HG02884 (cell line): ENCODE results near the gene ICE2.

ENCODE experiments used
- ATAC-seq: cut with Tn5 transposase; IDR thresholded peaks from one replicate; pipeline ENCODE4 v1.9.1; 2021; ENCODE audit warnings: mild to moderate bottlenecking, moderate library complexity; ENCODE audit not compliant: unreplicated experiment

Gene ICE2

DNA sequence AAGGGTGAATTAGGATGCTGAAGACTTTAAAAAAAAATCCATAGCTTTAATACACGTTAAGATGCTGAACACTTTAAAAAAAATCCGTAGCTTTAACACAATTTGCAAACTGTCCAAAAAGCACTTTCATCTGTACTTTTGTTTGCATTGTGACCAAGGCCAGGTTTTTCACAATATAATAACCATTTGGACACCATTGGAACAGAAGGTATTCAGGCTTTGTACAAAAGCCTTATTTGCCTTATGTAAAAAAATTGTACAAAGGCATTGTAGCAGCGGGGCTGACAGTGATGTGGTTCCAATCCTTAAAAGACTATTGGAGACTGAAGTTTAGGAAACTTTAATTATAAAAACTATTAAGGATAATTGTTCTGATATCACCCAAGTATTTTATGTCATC, 15.2 kb upstream of the ICE2 start:
- no peak for ATAC-seq

DNA sequence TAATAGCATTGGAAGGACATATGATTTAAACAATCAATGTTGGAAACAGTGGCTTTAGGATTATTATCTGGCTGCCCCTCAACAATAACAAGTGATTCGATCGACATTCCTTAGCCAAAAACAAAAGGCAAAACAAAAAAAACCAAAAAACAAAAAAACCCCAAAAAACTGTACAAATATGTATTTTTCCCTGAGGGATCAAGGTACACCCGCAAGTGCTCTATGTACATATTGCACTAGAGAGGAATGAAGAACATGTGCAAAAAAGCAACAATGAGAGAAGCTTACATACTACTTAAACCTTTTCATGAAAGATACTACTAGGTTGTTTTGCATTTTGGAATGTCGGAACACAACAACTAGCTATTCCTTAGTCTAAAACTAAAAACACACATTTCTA, 14.2 kb upstream of the ICE2 start:
- no peak for ATAC-seq

DNA sequence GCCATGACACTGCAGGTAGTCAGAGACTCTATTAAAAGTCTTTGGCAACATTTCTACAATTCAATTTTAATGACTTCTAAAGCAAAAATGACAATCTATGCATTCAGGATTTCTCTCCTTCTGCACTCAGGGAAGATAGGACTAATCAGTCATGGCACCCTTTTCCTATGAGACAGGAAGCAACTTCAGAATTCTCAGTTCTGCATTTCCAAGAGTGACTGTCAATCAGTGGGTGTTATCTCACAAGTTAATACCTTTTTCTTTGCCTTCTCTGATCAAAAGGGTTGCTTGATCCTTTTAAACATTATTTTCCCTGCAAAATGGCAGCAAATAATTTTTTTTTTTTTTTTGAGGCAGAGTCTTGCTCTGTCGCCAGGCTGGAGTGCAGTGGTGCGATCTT, 7.8 kb upstream of the ICE2 start:
- ATAC-seq = no peak

DNA sequence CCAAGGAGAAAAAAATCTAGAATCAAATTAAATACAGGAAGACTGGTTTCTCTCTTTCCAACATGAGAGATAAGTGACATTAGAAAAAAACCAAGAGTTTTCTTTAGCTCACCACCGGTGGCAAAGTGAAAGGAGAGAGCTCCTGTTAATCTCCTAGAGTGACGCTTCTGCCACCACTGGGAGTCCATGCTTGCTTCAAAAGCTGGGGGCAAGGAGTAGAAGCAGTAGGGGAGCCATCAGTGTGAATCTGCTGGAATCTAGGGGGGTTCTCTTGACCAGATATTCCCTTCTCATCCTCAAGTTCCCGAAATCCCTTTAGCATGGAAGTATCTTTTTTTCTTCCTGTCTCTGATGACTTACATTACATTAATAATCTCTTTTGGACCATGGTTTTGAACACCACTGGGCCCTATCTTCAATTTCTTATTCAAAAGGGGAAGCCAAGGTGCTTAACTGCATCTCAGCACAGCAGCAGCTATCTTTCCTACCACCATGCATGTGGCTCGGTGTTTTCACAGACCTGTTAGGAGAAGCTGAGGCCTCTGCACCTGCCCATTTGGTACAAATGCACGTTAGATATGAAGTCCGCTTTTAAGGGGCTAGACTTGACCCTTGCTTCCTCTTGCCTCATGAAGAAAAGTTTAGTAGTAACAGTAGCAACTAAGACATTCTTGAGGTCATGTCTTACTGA, 6.6 kb upstream of the ICE2 start:
- no peak for ATAC-seq

DNA sequence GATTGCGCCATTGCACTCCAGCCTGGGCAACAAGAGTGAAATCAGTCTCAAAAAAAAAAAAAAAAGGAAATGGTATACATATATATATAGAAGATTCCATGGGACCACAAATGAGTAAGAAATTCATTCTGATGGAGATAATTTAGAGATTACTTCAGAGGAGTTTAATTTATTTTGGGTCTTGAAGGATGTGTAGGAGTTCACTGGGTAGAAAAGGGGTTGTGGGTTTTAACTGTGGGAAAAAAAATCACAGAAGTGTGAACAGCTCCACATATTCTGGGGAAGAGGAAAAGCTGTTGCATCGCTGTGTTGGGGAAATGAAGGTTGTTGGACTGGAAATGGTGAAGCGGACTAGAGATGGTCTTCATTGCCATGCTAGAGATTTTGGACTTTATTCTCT, 4.1 kb upstream of the ICE2 start:
- no peak for ATAC-seq

DNA sequence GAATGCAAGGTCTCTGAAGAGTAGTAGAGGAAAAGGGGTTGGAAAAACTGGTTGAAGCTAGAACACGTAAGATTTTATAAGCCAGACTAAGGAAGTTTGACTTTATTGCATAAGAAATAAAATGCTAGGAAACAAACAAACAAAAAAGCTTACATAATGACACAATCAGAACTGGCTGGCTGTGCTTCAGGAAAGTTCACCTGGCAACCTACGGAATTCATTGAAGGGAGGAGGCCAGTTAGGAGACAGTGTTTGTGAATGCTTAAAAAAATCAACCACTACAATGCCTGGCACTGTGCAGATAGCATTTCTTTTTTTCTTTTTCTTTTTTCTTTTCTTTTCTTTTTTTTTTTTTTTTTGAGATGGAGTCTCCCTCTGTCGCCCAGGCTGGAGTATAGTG, 1.9 kb upstream of the ICE2 start:
- ATAC-seq = no peak

DNA sequence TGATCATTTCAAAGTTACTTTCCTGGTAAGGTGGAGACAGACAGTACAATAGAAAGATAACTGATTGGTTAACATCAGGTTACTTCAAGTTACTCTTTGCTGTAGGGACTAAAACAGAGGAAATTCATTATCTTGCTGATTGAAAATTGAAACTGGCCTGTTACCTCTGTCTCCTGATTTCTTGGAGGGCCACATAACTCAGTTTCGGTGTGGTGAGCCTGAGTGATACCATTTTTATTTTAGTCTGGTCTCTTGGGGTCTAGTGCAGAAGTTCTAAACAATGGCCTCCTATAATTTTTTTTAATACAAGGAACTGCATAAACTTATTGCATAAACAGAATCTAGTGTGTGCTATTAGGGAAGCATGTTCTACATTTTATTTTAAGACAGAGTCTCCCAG, 1.2 kb upstream of the ICE2 start:
- no peak for ATAC-seq

DNA sequence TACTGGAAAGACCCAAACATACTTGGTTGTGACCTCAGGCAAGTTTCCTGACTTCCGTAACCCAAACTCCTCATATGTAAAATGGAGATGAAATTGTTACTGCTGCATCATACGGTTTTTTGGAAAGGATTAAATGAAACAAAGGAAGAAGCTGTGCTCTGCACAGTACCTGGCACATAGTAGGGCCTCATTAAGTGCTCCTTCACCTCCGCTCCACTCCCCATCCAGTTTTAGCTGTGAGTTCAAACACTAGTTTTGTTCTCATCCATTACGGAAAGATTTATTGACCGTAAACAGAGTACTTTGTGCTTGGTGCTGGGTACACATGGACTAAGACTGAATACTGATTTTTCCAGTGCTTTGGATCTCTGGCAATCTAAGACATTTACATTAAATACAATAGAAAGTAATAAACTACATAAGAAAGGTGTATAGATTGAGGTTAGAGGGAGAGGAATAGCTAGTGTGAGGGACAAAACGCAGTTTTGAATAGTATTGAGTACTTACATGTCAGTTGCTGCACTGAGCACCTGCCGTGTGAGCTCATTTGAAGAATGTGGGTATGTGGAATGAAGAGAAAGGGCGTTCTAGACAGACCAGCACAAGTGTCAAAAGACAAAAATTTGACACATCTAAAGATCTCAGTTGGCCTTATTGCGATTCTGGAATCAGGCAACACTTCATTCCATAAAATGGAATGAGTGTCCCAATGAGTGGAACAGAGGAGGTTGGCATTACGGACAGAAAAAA, 594 bp upstream of the ICE2 start:
- no peak for ATAC-seq

DNA sequence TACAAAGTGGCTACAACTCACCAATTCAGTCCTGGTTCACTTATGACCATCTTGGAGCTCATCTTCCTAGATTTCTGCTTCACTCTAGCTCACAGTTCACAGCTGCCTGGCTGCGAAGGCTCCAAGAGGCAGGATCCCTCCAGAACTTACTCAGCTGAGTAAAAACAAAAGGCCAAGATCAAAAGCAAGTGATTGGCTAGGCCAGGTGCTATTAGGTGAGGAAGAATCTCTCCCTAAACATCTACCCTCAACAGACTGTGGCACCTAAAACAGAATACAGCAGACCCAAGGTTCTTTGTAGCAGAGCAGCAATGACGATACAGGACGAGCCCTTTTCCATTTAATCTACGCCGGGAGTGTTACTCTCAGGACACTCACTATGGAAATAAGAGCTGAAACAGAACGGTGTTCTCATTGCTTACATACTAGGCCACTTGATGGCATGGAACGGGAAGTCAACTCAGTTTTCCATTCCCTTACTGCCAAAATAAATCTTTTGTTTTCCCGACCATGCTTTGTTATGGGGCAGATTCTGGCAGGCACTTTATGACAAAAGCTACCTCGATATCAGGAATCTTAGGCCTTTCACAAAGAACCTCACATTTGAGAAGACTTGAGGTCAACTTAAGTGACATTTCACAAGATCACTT, 901 bp downstream of the ICE2 start:
- no peak for ATAC-seq

DNA sequence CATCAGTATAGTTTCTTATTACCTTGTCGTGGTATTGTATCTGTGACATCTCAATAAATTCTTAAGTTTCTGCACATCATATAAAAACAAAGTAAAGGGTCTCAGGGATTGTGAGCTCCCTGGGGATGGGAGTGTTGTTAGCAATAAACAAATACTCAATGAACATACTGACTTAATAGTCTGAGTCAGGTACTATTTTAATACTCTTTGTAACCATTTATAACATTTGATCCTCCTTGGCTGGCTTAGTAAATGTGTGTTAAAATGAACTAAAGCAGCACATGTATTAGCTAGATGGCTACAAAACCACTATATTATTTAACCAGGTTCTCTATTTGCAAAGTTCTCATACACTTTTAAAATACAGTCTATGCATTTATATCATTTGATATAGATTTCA, 1.8 kb downstream of the ICE2 start:
- ATAC-seq = no peak

DNA sequence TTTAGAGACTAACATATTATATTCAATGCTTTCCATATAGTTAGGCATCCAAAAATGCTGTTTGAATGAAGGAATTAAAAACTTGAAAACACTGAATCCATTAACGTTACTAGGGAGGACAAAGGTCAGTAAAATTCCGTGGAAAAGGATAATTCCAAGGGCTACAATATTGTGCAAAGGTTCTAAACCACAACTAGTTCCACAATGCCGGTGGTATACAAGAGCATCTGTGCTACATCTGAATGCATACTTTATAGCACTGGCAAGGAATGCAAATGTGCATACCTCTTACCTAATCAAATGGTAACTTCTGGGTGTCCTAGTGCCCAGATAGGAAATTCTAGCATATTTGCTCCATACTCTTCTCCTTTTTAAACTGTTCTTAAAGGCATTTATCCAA, 2.2 kb downstream of the ICE2 start:
- no peak for ATAC-seq

DNA sequence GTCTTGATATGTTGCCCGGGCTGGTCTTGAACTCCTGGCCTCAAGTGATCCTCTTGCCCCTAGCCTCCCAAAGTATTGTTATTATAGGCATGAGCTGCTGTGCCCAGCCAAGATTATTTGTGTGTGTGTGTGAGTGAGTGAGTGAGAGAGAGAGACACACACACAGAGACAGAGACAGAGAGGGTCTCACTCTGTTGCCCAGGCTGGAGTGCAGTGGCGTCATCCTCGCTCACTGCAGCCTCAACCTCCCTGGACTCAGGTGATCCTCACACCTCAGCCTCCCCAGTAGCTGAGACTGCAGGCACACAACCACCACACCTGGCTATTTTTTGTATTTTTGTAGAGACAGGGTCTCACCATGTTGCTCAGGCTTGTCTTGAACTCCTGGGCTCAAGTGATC, 5.8 kb downstream of the ICE2 start:
- ATAC-seq = no peak

DNA sequence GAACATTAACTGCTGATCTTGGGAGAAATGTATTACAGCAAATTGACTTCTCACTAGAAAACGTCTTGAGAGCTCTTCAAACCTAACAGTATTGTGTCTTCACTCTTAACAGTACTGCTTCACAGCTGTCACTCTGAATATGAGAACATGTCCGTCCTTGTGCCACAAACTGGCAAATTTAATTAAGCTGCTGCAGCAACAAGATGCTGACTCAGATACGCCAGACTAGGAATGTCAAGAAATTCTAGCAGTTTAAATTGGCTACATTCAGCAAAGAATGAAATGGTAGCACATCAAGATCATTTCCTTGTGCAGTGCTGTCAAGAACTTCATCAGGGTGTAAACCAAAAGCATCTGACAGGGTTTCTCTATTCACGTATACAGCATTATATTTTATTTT, 7.6 kb downstream of the ICE2 start:
- ATAC-seq = no peak

DNA sequence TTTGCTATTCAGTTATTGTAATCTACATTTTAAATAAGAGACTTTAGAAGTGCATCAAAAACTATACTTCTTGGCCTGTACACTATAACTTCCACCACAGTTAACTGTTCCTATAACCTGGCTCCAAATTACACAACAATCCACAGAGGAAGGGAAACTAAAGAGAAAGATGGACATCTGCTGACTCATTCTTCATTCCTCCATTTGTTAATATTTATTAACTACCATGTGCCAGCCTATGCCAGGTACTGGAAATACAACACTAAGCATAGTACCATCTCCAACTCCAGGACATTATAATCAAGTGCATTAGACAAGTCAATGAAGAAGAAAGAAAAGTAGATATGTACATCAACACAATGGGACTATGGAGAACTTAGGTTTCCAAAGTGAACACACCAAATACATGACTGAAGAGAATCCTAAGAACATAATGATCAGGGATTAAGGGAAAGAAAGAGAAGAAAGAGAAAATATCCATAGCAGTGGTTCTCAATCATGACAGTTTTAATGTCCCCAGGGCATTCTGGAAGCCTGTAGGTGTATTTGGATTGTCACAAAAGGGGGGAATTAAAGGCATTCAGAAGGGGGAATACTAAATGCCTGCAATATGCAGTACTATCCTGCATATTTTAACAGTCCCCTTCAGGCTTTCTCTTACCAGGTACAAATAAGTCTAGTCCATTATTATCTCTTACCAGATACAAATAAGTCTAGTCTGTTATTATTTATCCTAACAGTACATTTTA, 8.9 kb downstream of the ICE2 start:
- ATAC-seq = no peak

DNA sequence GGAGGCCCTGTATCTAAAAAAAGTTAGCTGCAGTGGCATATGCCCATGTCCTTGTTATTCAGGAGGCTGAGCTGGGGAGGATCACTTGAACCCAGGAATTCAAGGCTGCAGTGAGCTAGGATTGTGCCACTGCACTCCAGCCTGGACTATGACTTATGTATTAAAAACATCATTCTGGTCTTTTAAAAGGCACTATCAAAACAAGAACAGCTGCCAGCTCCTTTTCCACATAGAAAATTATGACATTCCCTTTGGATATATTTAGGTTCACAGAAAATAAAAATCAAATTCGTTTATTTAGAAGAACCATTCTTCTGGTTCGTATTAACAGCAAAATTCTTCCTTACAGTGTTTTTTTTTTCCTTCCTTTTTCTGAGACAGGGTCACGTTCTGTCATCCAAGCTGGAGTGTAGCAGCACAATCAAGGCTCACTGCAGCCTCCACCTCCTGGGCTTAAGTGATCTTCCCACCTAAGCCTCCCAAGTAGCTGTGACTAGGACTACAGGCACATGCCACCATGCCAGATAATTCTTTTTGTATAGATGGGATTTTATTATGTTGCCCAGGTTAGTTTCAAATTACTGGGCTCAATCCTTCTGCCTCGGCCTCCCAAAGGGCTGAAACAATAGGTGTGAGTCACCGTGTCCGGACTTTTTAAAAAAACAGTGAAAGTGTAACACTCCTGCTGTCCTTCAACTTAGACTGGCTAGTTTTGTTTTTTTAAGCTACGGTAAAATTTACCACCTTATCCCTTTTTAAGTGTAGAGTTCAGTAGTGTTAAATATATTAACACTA, 13.9 kb downstream of the ICE2 start:
- no peak for ATAC-seq

DNA sequence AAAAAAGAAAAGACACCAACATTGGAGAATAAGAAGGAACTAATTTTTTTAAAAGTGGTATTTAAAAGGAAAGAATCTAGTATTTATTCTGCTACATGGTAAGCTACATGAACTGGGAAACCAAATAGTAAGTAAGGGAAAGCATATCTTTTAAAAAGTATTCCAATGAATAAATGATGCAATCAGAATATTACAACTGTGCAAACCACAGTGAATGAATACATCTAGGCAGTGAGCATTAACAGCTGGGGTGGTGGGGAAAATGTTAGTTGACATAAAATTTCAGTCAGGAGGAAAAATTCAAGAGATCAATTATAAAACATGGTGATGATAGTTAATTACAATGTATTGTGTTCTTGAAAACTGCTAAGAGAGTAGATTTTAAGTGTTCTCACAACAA, 16.9 kb downstream of the ICE2 start:
- no peak for ATAC-seq

DNA sequence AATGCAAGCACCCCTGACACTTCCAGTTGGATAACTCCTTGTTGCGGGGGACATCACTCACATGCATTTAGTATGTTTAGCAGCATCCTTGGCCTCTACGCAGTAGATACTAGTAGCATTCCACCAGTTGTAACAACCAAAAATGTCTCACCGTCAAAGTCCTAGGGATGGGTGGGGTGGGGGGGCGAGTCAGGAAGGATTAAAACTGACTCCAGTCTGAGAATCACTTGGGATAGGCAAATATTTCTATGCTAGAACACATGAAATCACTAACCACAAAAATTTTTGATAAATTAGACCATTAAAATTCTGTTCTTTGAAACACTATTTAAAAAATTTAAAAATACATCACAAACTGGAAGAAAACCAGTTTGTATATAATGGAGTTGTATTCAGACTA, 18.0 kb downstream of the ICE2 start:
- no peak for ATAC-seq

DNA sequence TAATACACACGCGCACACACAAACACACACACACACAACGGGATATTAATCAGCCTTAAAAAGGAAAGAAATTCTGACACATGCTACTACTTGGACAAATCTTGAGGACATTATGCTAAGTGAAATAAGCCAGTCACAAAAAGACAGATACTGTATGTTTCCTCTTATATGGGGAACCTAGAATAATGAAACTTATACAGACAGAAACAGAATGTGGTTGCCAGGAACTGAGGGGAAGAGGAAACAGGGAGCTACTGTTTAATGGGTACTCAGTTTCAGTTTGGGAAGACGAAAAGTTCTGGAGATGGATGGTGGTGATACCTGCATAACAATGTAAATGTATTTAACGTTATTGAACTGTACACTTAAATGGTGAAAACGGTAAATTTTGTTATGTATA, 20.2 kb downstream of the ICE2 start:
- no peak for ATAC-seq

DNA sequence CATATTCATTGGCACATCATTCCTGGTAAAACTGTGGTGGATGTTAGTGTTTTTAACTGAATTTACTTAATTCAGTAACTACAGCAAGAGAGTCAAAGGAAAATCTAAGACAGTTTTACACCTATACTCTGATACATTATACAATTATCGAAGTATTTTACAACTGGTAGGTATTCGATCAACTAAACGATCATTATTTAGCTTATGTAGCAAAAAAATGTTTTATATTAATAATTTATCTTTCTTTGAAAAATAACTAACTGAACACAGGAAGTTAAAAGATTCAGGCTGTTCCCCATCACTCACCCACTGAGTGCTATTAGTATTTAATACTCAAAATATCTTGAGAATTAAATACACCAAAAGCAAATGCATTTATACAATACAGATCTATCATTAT, 21.0 kb downstream of the ICE2 start:
- ATAC-seq = no peak

DNA sequence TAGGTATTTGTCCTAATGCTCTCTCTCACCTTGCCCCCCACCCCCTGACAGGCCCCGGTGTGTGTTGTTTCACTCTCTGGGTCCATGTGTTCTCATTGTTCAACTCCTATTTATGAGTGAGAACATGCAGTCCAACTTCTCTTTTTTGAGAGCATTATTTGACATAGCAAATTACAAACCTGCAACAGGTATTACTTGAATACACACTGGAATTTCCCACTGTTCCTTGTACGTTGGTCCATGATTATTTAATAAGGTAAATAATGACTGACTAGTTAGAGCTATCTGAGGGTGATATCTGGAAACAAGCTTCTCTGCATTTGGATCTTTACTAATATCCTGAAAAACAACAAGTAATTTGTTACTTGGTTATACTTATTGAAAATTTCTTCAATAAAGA, 24.1 kb downstream of the ICE2 start:
- no peak for ATAC-seq
